H1 (cell line): Measurements from ENCODE around the gene SUSD5. TPM values are rescaled to one million over a fixed set of nuclear protein-coding genes. Genes with fewer than 3 reads are reported as not detected.

Source experiments
- CTCF ChIA-PET: fragments of 300-600 bp; sonication (Branson Sonifier 250); formaldehyde crosslinking; loops from one replicate; lab custom pipeline; 2021; ENCODE audit not compliant: partially characterized antibody; lab: Charles Lee
- POLR2A ChIA-PET: fragments of 300-600 bp; sonication (Branson Sonifier 250); formaldehyde crosslinking; loops from one replicate; lab custom pipeline; 2021; ENCODE audit warnings: inconsistent platforms; ENCODE audit not compliant: partially characterized antibody; lab: Charles Lee
- DNase-seq, 2 experiments: peaks; one replicate each; pipeline versions ENCODE4 v3.0.0 to v3.0.0-alpha.2; 2010 to 2022; ENCODE audit warnings: low spot score in 2 of 2, low read depth in 1 of 2, mixed read lengths in 1 of 2
- FAIRE-seq: peaks from 2 replicates; lab custom pipeline; 2011; peaks lifted over from hg19 to GRCh38; lab: Jason Lieb, UNC
- H2AFZ ChIP-seq: 2 replicates; pipeline ENCODE4 v1.8.1; 2012; ENCODE audit warnings: low read length, inconsistent platforms
- H2AK5ac ChIP-seq: 2 replicates; pipeline ENCODE4 v1.6.1; 2013; ENCODE audit warnings: low read depth, low read length
- H2BK120ac ChIP-seq: replicated peaks from 2 replicates; pipeline ENCODE3; 2013; ENCODE audit warnings: low read depth, low read length, inconsistent platforms
- H2BK12ac ChIP-seq: 2 replicates; pipeline ENCODE4 v1.6.1; 2013; ENCODE audit warnings: low read depth, low read length
- H2BK15ac ChIP-seq: 2 replicates; pipeline ENCODE4 v1.6.1; 2013; ENCODE audit warnings: low read length
- H2BK20ac ChIP-seq: 2 replicates; pipeline ENCODE4 v1.6.1; 2013; ENCODE audit warnings: low read length
- H2BK5ac ChIP-seq: 2 replicates; pipeline ENCODE4 v1.6.1; 2013; ENCODE audit warnings: low read depth, low read length
- H3K14ac ChIP-seq: 2 replicates; pipeline ENCODE4 v1.6.1; 2013; ENCODE audit warnings: inconsistent platforms; ENCODE audit not compliant: insufficient read length
- H3K18ac ChIP-seq: 2 replicates; pipeline ENCODE4 v1.6.1; 2013; ENCODE audit warnings: low read length; ENCODE audit errors: extremely low read depth
- H3K23ac ChIP-seq: 2 replicates; pipeline ENCODE4 v1.6.1; 2013; ENCODE audit warnings: inconsistent platforms; ENCODE audit not compliant: insufficient read length
- H3K23me2 ChIP-seq: 2 replicates; pipeline ENCODE4 v1.6.1; 2013; ENCODE audit warnings: low read depth, low read length
- H3K27ac ChIP-seq: 2 replicates; pipeline ENCODE4 v1.6.1; 2011; ENCODE audit warnings: low read depth, low read length, inconsistent platforms
- H3K27me3 ChIP-seq, 4 experiments: replicated peaks in 1 of 4; 1 replicate in 1 of 4; 2 replicates in 3 of 4; pipeline versions ENCODE4 v1.6.1 to v1.8.1; 2011 to 2013; ENCODE audit warnings: low read length in 3 of 4, mild to moderate bottlenecking in 3 of 4, inconsistent platforms in 2 of 4, mixed read lengths in 2 of 4, moderate library complexity in 1 of 4; ENCODE audit not compliant: control insufficient read depth in 3 of 4, insufficient read depth in 3 of 4; ENCODE audit errors: extremely low read depth in 1 of 4
- H3K36me3 ChIP-seq, 4 experiments: 2 replicates each; pipeline versions ENCODE4 v1.6.1 to v1.8.1; 2011 to 2013; ENCODE audit warnings: mild to moderate bottlenecking in 4 of 4, low read length in 3 of 4, moderate library complexity in 2 of 4, control low read depth in 1 of 4, inconsistent platforms in 1 of 4; ENCODE audit not compliant: insufficient read depth in 4 of 4, control insufficient read depth in 2 of 4
- H3K4ac ChIP-seq: replicated peaks from 2 replicates; pipeline ENCODE3; 2013; ENCODE audit warnings: low read length, low read depth, mixed read lengths, inconsistent platforms; ENCODE audit not compliant: insufficient read length
- H3K4me1 ChIP-seq, 4 experiments: replicated peaks in 1 of 4; 1 replicate in 1 of 4; 2 replicates in 3 of 4; pipeline versions ENCODE4 v1.6.1 to v1.8.1; 2011 to 2013; ENCODE audit warnings: low read length in 3 of 4, inconsistent platforms in 2 of 4, mixed read lengths in 1 of 4; ENCODE audit not compliant: insufficient read depth in 4 of 4, control insufficient read depth in 3 of 4
- H3K4me2 ChIP-seq, 2 experiments: 2 replicates each; pipeline versions ENCODE4 v1.6.1 to v1.8.1; 2011 to 2013; ENCODE audit warnings: low read depth in 2 of 2, low read length in 2 of 2, control low read depth in 1 of 2, inconsistent platforms in 1 of 2, mild to moderate bottlenecking in 1 of 2; ENCODE audit not compliant: insufficient read depth in 1 of 2
- H3K4me3 ChIP-seq, 4 experiments: fragments of 200-600, 300-600 bp in 1 of 4; sonication (generic), shearing (Covaris generic), sonication (Bioruptor Twin) in 1 of 4; 2 replicates each; pipeline versions ENCODE4 v1.5.1 to v1.8.1; 2011 to 2016; ENCODE audit warnings: low read length in 4 of 4, low read depth in 3 of 4, control low read depth in 2 of 4, inconsistent platforms in 2 of 4, mild to moderate bottlenecking in 2 of 4, mixed read lengths in 1 of 4, moderate library complexity in 1 of 4; ENCODE audit not compliant: insufficient read depth in 2 of 4; ENCODE audit errors: extremely low read depth in 1 of 4
- H3K56ac ChIP-seq: replicated peaks from 2 replicates; pipeline ENCODE3; 2013; ENCODE audit warnings: low read depth, mild to moderate bottlenecking, mixed read lengths, low read length, inconsistent platforms; ENCODE audit not compliant: insufficient read length
- H3K79me1 ChIP-seq: 2 replicates; pipeline ENCODE4 v1.6.1; 2013; ENCODE audit warnings: low read depth, low read length, control low read depth
- H3K79me2 ChIP-seq, 2 experiments: 2 replicates each; pipeline versions ENCODE4 v1.6.1 to v1.8.1; 2012 to 2013; ENCODE audit warnings: low read length in 2 of 2, mild to moderate bottlenecking in 2 of 2, inconsistent platforms in 1 of 2; ENCODE audit not compliant: insufficient read depth in 2 of 2, control insufficient read depth in 1 of 2
- H3K9ac ChIP-seq, 4 experiments: replicated peaks in 1 of 4; 1 replicate in 1 of 4; 2 replicates in 3 of 4; pipeline versions ENCODE4 v1.6.1 to v1.8.1; 2011 to 2013; ENCODE audit warnings: low read depth in 3 of 4, low read length in 3 of 4, control low read depth in 2 of 4, mild to moderate bottlenecking in 2 of 4, moderate library complexity in 2 of 4, inconsistent platforms in 1 of 4; ENCODE audit errors: extremely low read depth in 1 of 4
- H3K9me3 ChIP-seq, 2 experiments: 2 replicates each; pipeline versions ENCODE4 v1.6.1 to v1.8.1; 2012 to 2013; ENCODE audit warnings: mild to moderate bottlenecking in 2 of 2, moderate library complexity in 2 of 2, control low read depth in 1 of 2, inconsistent platforms in 1 of 2, low read depth in 1 of 2, low read length in 1 of 2, mixed read lengths in 1 of 2; ENCODE audit not compliant: insufficient read depth in 2 of 2
- H4K20me1 ChIP-seq, 2 experiments: replicated peaks in 1 of 2; 2 replicates each; pipeline versions ENCODE3 to v1.8.1; 2011 to 2013; ENCODE audit warnings: inconsistent platforms in 2 of 2, low read length in 2 of 2, mild to moderate bottlenecking in 1 of 2; ENCODE audit not compliant: insufficient read depth in 2 of 2, control insufficient read depth in 1 of 2
- H4K5ac ChIP-seq: 2 replicates; pipeline ENCODE4 v1.6.1; 2013; ENCODE audit warnings: low read length, low read depth, mixed read lengths, inconsistent platforms; ENCODE audit not compliant: insufficient read length
- H4K8ac ChIP-seq: 2 replicates; pipeline ENCODE4 v1.8.0; 2013; ENCODE audit warnings: mild to moderate bottlenecking, moderate library complexity, low read length, inconsistent platforms; ENCODE audit not compliant: insufficient read depth; ENCODE audit errors: extremely low read depth
- H4K91ac ChIP-seq: replicated peaks from 2 replicates; pipeline ENCODE3; 2013; ENCODE audit warnings: low read length, mixed read lengths, inconsistent platforms; ENCODE audit not compliant: insufficient read length
- HDAC2 ChIP-seq, 2 experiments: fragments of 300-600 bp in 1 of 2; sonication (generic) in 1 of 2; IDR thresholded peaks; 2 replicates each; pipeline ENCODE4 v1.6.1; 2011 to 2012; ENCODE audit warnings: low read depth in 2 of 2, low read length in 2 of 2, mild to moderate bottlenecking in 2 of 2, moderate library complexity in 2 of 2, borderline replicate concordance in 1 of 2, inconsistent platforms in 1 of 2
- KDM1A ChIP-seq: fragments of 200-600, 300-600 bp; sonication (generic); IDR thresholded peaks from 2 replicates; pipeline ENCODE4 v1.7.1; 2016; ENCODE audit warnings: mild to moderate bottlenecking, low read length, borderline replicate concordance
- polyA plus RNA-seq, 7 experiments: library from polyadenylated mRNA; depleted of rRNA in 3 of 7; stranded (reverse) in 5 of 7; unstranded in 2 of 7; fragments of >200 nt in 5 of 7; fragments of 200-250 nt in 2 of 7; gene quantifications; 1 replicate in 5 of 7; 2 replicates in 1 of 7; 4 replicates in 1 of 7; pipeline versions ENCODE4 v1.2.1 to v1.2.3, GENCODE V29; 2011 to 2013; ENCODE audit warnings: missing spikeins in 2 of 7, mixed read lengths in 2 of 7
- total RNA-seq: library from RNA; stranded (reverse); fragmentation: NEBNext Ultra II Directional; extraction: Animal tissue kit (Norgen Biotek cat#: 25700); gene quantifications from 2 replicates; pipeline ENCODE4 v1.2.1, GENCODE V29; 2021

Gene SUSD5
- total and polyA plus RNA-seq, 2 of the 8 experiments (the other 6 are each of a cell fraction or from before 2014, with no cell fraction given), result 0.92 to 3.3 TPM

DNA sequence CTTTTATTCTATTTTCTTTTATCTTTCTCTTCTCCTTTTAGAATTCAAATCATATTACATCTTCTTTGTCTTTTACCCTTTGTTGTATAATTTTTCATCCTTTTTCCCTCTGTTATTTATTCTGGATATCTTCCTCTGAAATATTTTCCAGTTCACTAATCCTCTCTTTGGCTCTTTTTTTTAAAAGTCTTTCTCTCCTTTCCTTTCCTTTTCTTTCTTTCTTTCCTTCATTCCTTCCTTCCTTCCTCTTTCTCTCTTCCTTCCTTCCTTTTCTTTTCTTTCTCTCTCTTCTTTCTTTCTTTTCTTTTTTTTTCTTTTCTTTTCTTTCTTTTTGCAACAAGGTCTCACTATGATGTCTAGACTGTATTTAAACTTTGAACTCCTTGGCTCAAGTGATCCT lies 9.3 kb downstream of the SUSD5 start:
- Histone ChIP-seq H3K36me3 (no peaks in the 10 kb centered on the region), H2BK20ac (no peak overlapping the region), H3K27me3 (no peaks in the 10 kb centered on the region), H3K4me3 (no peak overlapping the region), H2AK5ac (no peak overlapping the region), H2AFZ (no peak overlapping the region), H3K4me2 (no peak overlapping the region), H3K56ac (no peak overlapping the region), H3K27ac (no peak overlapping the region), H2BK15ac (no peak overlapping the region)
- TF ChIP-seq HDAC2 (IDR thresholded peaks at IDR 0.05; ENCODE audit: borderline replicate concordance in 1 of 2, low read depth in 2 of 2, low read length in 2 of 2) (no peak), KDM1A (0 out of 2 replicates have a peak, but pooled peaks have one; percentile 29)
- TF ChIP-seq, all 59 proteins: peak for 1
- no peak overlapping the region for H4K8ac ChIP-seq
- H2BK12ac ChIP-seq, result no peak overlapping the region
- no peak overlapping the region for H3K18ac ChIP-seq
- H2BK5ac ChIP-seq, result no peak overlapping the region
- no peaks in the 10 kb centered on the region for H3K79me1 ChIP-seq
- H4K5ac ChIP-seq, result no peak overlapping the region
- H2BK120ac ChIP-seq, result no peak overlapping the region
- peaks cover 0 to 3% of the 10 kb centered on the region in 2 experiments; a peak in 2 of 4 replicates for H3K9me3 ChIP-seq
- no peak overlapping the region for H3K23ac ChIP-seq
- H4K91ac ChIP-seq, result no peak overlapping the region
- POLR2A ChIA-PET, result no interaction called here
- no peaks in the 10 kb centered on the region for H3K23me2 ChIP-seq
- no peaks in the 10 kb centered on the region for H3K79me2 ChIP-seq
- CTCF ChIA-PET, result no interaction called here
- no peak overlapping the region for H3K14ac ChIP-seq
- H3K4ac ChIP-seq, result no peak overlapping the region
- no peaks in the 10 kb centered on the region for H3K4me1 ChIP-seq
- no peak overlapping the region for H3K9ac ChIP-seq
- no peak for FAIRE-seq
- DNase-seq, result no peak
- H4K20me1 ChIP-seq, result no peaks in the 10 kb centered on the region
